Uterus (tissue), 4 donors: ENCODE results near the gene GPX7. TPM values are rescaled to one million over a fixed set of nuclear protein-coding genes. Genes with fewer than 3 reads are reported as not detected.
"Not testable (repeated sequence)": the region's sequence is repeated elsewhere in the genome, so short reads cannot be mapped to it uniquely, and the experiment has no call there.

Source experiments
- DNase-seq, 2 donors: peaks; one replicate each; pipeline ENCODE4 v3.0.0-alpha.2; 2019 to 2020
- H3K27ac ChIP-seq, 2 donors: fragments of 200-600 bp; sonication (generic); 1 replicate in 1 of 2; 2 replicates in 1 of 2; pipeline ENCODE4 v1.5.1; 2016 to 2018
- H3K27me3 ChIP-seq, 2 donors: fragments of 200-600 bp; sonication (generic); one replicate each; pipeline ENCODE4 v1.5.1; 2018 to 2019; ENCODE audit warnings: control low read depth in 1 of 2
- H3K36me3 ChIP-seq, 2 donors: fragments of 200-600 bp; sonication (generic); one replicate each; pipeline ENCODE4 v1.5.1; 2019; ENCODE audit warnings: control low read depth in 1 of 2
- H3K4me1 ChIP-seq, 2 donors: fragments of 200-600 bp; sonication (generic); one replicate each; pipeline ENCODE4 v1.5.1; 2018 to 2019; ENCODE audit warnings: control low read depth in 1 of 2
- H3K4me3 ChIP-seq, 2 donors: fragments of 200-600 bp; sonication (generic); 1 replicate in 1 of 2; 2 replicates in 1 of 2; pipeline ENCODE4 v1.5.1; 2018 to 2019; ENCODE audit warnings: mild to moderate bottlenecking in 1 of 2
- H3K9me3 ChIP-seq, 2 donors: fragments of 200-600 bp; sonication (generic); one replicate each; pipeline ENCODE4 v1.5.1; 2019; ENCODE audit warnings: control low read depth in 1 of 2
- CTCF ChIP-seq, 4 experiments: fragments of 200-600 bp in 2 of 4; fragments of 450-650 bp in 2 of 4; sonication (generic) in 2 of 4; IDR thresholded peaks; one replicate each; pipeline ENCODE4 v1.5.1; 2016 to 2019; ENCODE audit warnings: antibody characterized with exemption in 4 of 4, mild to moderate bottlenecking in 2 of 4, moderate library complexity in 1 of 4
- POLR2A ChIP-seq, 2 donors: fragments of 450-650 bp; IDR thresholded peaks; one replicate each; pipeline ENCODE4 v1.6.1; 2016; ENCODE audit warnings: antibody characterized with exemption in 2 of 2, mild to moderate bottlenecking in 1 of 2, moderate library complexity in 1 of 2
- intact Hi-C: fragments of 100-400 bp; cut with DNase I; formaldehyde crosslinking; loops from one replicate; pipeline ENCODE4 v1.15.1; 2023; ENCODE audit warnings: low total_unique reads
- total RNA-seq, 4 donors: library from RNA; depleted of rRNA in 3 of 4; stranded (reverse); fragments of >200 nt in 3 of 4; gene quantifications; one replicate each; pipeline versions ENCODE4 v1.1.0 to v1.2.4, GENCODE V29; 2014 to 2023
- donor health status: DM: yes; HTN: yes; CAD: no.

Gene GPX7
- total RNA-seq, 4 donors from 2014 or later: 1.8 to 125 (median 9.6) TPM

- H3K27ac ChIP-seq: no peak overlapping the region
- no peak overlapping the region for H3K4me3 ChIP-seq
- H3K9me3 ChIP-seq: no peaks in the 10 kb centered on the region
- no peaks in the 10 kb centered on the region for H3K36me3 ChIP-seq
- intact Hi-C loops: no loop called here
- H3K4me1 ChIP-seq: no peaks in the 10 kb centered on the region
- no peak for TF ChIP-seq POLR2A (IDR thresholded peaks at IDR 0.05)
- TF ChIP-seq CTCF (IDR thresholded peaks at IDR 0.05): no peak
- no peaks in the 10 kb centered on the region for H3K27me3 ChIP-seq
- DNase-seq: no peak
Observed at GRCh38 chr1:52576074-52576473, 26.1 kb upstream of the GPX7 start.

GRCh38 chr1:52578066-52578465 lies 24.1 kb upstream of the GPX7 start:
- DNase-seq, H3K27me3 ChIP-seq, H3K4me3 ChIP-seq, H3K9me3 ChIP-seq, H3K27ac ChIP-seq, H3K4me1 ChIP-seq, intact Hi-C loops, H3K36me3 ChIP-seq: not testable (repeated sequence)

GRCh38 chr1:52579415-52579814 lies 22.8 kb upstream of the GPX7 start:
- no peak for DNase-seq
- no peaks in the 10 kb centered on the region for H3K27me3 ChIP-seq
- no peaks in the 10 kb centered on the region for H3K36me3 ChIP-seq
- no peak overlapping the region for H3K4me3 ChIP-seq
- no peaks in the 10 kb centered on the region for H3K9me3 ChIP-seq
- TF ChIP-seq POLR2A (IDR thresholded peaks at IDR 0.05) (no peak), CTCF (IDR thresholded peaks at IDR 0.05) (no peak)
- no peaks in the 10 kb centered on the region for H3K4me1 ChIP-seq
- intact Hi-C loops: no loop called here
- H3K27ac ChIP-seq: no peak overlapping the region

- intact Hi-C loops: no loop called here
- Histone ChIP-seq H3K4me3 (no peak overlapping the region), H3K36me3 (no peaks in the 10 kb centered on the region), H3K4me1 (no peaks in the 10 kb centered on the region), H3K9me3 (no peaks in the 10 kb centered on the region), H3K27me3 (no peaks in the 10 kb centered on the region), H3K27ac (no peak overlapping the region)
- TF ChIP-seq CTCF (IDR thresholded peaks at IDR 0.05) (no peak), POLR2A (IDR thresholded peaks at IDR 0.05) (no peak)
- no peak for DNase-seq
Observed at GRCh38 chr1:52580283-52580682, 21.9 kb upstream of the GPX7 start.

- H3K27me3 ChIP-seq: no peaks in the 10 kb centered on the region
- no peak for TF ChIP-seq CTCF (IDR thresholded peaks at IDR 0.05)
- TF ChIP-seq POLR2A (IDR thresholded peaks at IDR 0.05): no peak
- H3K4me1 ChIP-seq: no peaks in the 10 kb centered on the region
- H3K36me3 ChIP-seq: no peaks in the 10 kb centered on the region
- no peak overlapping the region for H3K27ac ChIP-seq
- intact Hi-C loops: no loop called here
- H3K9me3 ChIP-seq: no peaks in the 10 kb centered on the region
- DNase-seq: no peak
- H3K4me3 ChIP-seq: no peak overlapping the region
Observed at GRCh38 chr1:52582116-52582696, 20.0 kb upstream of the GPX7 start.

- intact Hi-C loops: no loop called here
- H3K9me3 ChIP-seq: no peaks in the 10 kb centered on the region
- TF ChIP-seq POLR2A (IDR thresholded peaks at IDR 0.05): no peak
- TF ChIP-seq CTCF (IDR thresholded peaks at IDR 0.05): no peak
- H3K4me3 ChIP-seq: no peak overlapping the region
- DNase-seq: no peak
- no peaks in the 10 kb centered on the region for H3K27me3 ChIP-seq
- H3K4me1 ChIP-seq: no peaks in the 10 kb centered on the region
- no peak overlapping the region for H3K27ac ChIP-seq
- H3K36me3 ChIP-seq: no peaks in the 10 kb centered on the region
Observed at GRCh38 chr1:52585474-52585873, 16.7 kb upstream of the GPX7 start.
